C4-2B (cell line): ENCODE results near the gene SEMA3C.

Experiments used
- H3K27ac ChIP-seq: fragments of 450-650 bp; 2 replicates; pipeline ENCODE4 v1.5.1; 2017
- CTCF ChIP-seq: fragments of 450-650 bp; conservative IDR thresholded peaks from 2 replicates; pipeline ENCODE4 v1.5.1; 2017; ENCODE audit warnings: mild to moderate bottlenecking
- ZFX ChIP-seq: fragments of 450-650 bp; IDR thresholded peaks from 2 replicates; pipeline ENCODE4 v1.6.1; 2017

Gene SEMA3C

GRCh38 chr7:80950550-80950967 lies 31.7 kb upstream of the SEMA3C start:
- TF ChIP-seq CTCF (no peak), ZFX (no peak)
- H3K27ac ChIP-seq = no peak overlapping the region

GRCh38 chr7:80949449-80949848 lies 30.6 kb upstream of the SEMA3C start:
- no peak overlapping the region for H3K27ac ChIP-seq
- TF ChIP-seq CTCF (no peak), ZFX (no peak)

DNA sequence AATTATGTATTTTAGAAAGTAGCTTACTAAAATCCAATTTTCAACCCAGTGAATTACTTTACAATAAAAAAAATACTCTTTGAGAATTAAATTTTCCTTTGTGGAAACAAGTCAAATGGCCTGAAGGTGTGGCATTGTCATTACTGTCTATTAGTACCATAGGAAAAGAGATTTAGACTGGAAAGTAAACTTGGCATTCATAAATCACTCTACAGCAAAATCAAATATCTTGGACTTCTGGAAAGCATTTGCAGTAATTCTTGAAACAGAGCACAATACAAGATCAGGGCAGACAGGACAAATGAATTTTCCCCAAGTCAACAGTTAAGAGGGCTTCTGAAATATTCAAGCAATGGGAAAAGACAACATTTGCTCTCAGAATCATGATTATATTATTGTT lies 28.0 kb upstream of the SEMA3C start:
- no peak overlapping the region for H3K27ac ChIP-seq
- TF ChIP-seq CTCF (no peak), ZFX (no peak)

GRCh38 chr7:80945976-80946375 lies 27.1 kb upstream of the SEMA3C start:
- TF ChIP-seq CTCF (no peak), ZFX (no peak)
- no peak overlapping the region for H3K27ac ChIP-seq

- TF ChIP-seq CTCF = no peak
- no peak for TF ChIP-seq ZFX
- peak overlapping the region; percentile 59 for H3K27ac ChIP-seq
These were observed 24.5 kb upstream of the SEMA3C start for GRCh38 chr7:80943342-80943741.

- H3K27ac ChIP-seq = peak overlapping the region; percentile 59
- TF ChIP-seq ZFX (no peak), CTCF (no peak)
These were observed 23.6 kb upstream of the SEMA3C start for GRCh38 chr7:80942261-80943041.

GRCh38 chr7:80941208-80941758 lies 22.4 kb upstream of the SEMA3C start:
- H3K27ac ChIP-seq = no peak overlapping the region
- TF ChIP-seq ZFX (no peak), CTCF (no peak)
